HG02678 (cell line): Measurements from ENCODE around the gene GPR141.
A peak's percentile ranks its signal among the peaks of the same experiment; 100 is the strongest.

ENCODE experiments used
- ATAC-seq: cut with Tn5 transposase; IDR thresholded peaks from one replicate; pipeline ENCODE4 v1.9.1; 2021; ENCODE audit warnings: mild to moderate bottlenecking, moderate library complexity; ENCODE audit not compliant: unreplicated experiment

GPR141 gene

DNA sequence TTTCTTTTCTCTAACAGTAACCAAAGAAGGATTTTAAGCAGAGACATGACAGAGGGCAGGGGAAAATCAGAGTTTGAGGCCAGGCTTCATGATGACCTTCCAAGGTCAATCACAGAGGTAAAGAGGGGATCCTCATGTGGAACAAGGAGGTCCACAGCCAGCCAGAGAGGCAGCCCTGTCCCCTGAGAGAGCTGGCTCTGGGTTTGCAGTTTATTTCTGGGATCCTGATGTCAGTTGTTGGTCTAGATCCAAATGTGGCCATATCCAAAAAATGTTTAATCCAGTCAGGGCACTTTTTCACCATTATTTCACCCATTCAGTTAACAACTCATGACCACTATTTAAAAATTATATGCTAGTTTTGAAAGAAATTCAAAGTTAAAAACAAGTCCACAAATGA lies 45.6 kb downstream of the GPR141 start:
- no peak for ATAC-seq

DNA sequence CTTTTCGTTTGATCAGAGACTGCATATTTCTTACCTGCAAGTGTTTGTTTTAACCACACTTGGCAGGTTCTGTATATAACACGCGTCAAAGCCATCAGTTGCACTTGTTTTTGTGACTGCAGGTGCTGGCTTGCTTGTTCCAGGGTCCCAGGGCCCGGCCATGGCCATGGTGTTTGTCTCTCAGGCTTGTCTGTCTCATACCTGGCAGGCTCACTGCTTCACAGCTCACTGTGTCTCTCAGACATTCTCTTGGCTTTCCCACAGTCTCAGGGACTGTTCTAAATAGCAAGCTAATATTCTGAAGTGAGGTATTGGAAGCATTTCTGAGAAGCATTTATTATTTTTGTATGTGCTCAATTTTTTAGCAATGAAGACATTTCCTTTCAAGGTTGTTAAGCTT lies 46.9 kb downstream of the GPR141 start:
- ATAC-seq, result no peak

DNA sequence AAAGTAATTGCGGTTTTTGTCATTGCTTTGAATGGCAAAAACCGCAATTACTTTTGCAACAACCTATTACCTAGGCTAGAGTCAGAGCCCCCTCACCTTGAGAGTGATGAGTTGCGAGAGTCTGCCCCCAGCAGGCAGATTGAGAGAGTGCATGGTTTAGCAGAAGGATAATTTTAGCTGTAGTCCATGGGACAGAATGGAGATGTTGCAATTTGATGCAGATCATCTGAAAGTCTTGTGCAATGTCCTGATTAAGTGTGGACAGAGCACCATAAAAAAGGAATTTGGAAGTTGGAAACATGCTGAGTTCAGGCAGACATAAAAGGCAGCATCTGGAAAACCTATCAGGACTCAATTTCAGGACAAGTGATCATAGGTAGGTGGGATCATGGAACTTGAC lies 48.7 kb downstream of the GPR141 start:
- peak; percentile 82 for ATAC-seq

DNA sequence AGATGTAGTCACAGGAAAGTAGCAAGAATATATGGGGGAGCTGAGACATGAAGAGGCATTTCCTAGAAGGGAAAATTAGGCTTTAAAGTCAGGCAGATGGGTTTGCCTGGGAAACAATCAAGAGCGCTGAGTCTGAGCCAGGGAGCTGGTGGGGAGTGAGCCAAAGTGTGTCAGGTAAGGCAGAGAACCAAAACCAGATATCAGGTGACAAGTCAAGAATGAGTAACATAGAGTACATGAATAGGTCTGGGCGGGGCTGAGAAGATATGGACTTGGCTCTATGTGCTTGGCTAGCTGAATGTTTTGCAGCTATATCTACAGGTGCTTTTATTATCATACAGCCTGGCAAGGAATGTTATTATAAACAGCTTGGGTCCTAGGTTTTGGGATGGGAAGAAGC lies 49.3 kb downstream of the GPR141 start:
- no peak for ATAC-seq

DNA sequence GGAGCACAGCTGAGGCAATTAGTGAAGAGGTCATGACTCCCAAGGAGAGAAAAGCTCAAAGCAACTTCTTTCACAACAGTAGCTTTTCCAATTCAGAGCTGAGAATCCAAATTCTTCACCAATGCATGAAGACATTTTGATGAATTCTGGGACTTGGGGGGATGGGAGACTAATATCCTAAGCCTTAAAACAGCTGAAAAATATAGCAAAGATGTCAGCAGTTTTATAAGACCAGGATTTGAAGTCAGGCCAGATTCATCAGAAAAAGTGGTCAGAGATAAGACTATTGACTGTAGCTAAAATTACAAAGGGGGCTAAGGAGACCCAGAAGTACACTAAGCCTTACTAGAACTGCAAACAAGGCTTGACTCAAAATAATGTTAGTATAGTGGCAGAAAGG lies 51.6 kb downstream of the GPR141 start:
- ATAC-seq, result no peak

DNA sequence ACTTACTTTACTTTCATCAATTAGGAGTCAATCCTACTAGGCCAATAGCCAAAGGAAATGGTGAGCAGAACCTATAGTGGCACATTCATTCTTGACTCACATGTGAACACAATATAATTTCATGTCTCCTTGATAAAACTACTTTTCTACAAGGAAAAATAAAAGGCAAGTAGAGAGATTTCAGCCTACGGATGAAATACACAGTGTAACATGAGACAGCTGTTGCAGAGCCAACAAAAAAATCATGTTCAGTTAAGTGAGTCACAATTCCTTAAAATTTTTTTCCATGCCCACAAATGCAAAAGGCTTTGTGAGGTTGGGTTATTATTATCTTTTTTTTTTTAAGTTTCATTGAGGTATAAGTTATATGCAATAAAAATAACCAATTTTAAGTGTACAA lies 54.8 kb downstream of the GPR141 start:
- no peak for ATAC-seq

DNA sequence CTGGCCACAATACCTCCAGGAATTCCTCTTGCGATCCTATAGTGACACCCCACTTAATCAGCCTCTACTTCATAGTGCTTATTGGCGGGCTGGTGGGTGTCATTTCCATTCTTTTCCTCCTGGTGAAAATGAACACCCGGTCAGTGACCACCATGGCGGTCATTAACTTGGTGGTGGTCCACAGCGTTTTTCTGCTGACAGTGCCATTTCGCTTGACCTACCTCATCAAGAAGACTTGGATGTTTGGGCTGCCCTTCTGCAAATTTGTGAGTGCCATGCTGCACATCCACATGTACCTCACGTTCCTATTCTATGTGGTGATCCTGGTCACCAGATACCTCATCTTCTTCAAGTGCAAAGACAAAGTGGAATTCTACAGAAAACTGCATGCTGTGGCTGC lies 56.8 kb downstream of the GPR141 start:
- ATAC-seq, result no peak

DNA sequence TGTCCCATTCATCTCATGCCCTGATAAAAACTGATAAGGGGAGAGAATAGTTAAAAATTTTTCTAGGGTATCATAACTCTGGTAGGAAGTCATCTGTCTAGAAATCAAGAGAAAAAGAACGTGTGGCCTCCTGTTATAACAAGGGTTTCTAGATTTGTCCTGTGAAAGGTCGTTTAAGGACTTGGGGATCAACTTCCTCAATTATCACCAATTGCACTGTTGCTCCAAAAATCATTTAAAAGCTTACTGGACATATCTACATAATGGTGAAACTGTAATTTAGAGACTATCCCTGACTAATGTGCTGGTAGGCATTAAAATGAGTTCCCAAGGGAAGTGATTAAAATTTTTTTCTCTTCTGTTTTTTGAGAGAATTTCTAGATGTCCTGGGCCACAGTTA lies 58.2 kb downstream of the GPR141 start:
- no peak for ATAC-seq

DNA sequence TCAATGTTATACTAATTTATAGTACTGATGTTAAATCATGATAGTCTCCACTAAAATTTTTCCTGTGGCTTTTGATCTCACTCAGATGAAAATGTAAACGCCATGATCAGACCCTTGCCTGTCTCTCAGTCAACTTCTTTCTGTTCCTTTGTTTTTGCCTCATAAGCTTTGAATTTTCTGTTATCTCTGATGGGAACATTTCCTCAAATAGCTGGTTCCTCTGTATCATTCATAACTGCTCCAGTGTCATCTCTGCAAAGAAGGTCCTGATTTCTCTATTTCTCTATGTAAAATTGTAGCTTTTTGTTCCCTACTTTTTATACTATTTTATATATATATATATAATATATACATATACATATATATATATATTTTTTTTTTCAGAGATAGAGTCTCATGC lies 67.5 kb downstream of the GPR141 start:
- no peak for ATAC-seq

DNA sequence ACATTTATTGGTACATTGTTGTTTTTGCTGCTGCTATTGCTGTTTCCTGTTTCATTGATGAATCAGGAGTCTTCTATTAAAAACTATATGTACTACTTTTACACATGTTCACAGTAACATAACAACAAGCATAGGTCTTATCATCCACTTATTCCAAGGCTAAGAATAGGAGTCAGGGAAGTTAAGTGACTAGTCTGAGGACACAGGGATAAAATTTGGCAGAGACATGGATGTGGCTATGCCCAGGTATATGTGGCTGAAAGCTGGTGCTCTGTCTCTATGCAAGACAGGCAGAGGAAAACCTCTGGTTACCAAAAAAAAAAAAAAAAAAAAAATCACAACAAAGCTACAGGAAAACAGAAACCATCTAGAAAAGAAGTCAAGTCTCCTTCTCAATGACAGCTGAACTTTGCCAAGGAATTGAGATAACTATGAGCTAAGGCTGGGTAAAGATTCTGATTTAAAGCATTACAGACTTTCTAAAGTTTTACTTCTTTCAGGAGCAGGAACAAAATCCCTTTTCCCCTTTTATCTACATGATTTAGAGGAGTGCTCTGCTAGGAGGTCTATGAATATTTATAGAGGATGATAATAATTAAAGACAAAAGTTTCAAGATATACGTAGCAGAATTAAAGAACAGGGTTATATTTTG lies 70.0 kb downstream of the GPR141 start:
- no peak for ATAC-seq

DNA sequence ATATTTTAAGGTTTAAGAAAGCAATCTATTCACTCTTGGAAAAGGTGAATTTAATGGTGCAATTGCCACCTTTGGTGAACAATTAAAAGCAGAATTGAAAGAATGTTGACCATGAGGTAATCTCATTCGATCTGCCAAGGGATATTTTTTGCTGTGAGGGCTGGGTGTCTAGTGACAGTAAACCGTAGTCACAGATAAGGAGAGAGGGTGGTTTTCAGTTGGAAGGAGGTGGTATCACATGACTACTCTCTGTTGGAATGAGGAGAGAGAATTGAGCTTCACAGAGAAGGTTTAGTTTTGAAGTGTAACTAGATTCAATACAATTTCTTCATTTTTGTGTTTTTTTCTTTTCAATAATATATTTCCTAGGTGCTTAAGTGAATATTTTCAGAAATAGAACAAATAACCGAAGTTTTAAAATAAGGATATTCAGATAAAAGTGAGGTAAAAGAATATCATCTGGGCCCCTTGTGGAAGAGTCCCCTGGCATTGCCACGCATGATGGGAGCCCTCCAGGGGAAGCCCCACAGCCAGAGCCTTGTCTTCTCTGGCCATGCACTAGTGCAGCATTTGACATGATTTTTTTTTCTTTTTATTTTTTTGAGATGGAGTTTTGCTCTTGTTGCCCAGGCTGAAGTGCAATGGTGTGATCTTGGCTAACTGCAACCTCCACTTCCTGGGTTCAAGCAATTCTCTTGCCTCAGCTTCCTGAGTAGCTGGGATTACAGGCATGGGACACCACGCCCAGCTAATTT lies 73.4 kb downstream of the GPR141 start:
- ATAC-seq, result no peak

DNA sequence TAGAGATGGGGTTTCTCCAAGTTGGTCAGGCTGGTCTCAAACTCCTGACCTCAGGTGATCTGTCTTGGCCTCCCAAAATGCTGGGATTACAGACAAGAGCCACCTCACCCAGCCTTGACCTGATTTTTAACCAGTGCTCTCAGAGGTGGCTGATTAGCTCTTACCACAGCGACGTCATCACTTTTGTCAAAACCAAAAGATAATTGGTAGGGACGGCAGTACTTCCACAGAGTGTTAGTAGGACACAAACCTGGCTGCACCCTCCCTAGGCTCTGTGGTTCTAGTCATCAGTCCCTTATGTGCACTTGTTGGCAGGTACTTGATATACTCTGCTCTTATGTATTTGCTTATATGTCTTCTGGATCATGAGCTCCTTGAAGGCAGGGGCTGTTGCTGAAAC lies 74.0 kb downstream of the GPR141 start:
- ATAC-seq, result no peak

DNA sequence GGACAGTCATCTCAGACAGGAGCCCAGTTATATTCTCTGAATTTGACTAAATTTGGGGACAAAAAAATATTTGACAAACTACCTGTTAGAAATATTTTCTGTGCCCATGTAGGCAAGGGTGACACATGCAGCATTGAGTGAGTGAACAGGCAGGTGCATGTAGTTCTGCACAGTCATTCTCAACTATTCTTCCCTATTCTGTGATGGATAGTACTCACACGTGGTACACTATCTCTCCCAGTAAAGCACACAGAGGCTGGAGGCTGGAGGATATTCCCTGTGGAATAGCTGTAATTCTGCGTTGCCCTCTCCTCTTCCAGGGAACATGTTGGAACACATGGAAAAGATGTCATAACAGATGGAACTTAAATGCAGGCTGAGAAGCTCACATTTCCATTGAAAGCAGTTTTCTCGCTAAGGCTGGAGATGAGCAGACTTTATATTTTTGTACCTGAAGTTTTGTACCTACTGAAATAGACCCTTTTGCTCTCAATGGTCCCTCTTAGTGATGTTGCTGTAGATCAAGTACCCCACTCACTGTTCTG lies 75.0 kb downstream of the GPR141 start:
- no peak for ATAC-seq

DNA sequence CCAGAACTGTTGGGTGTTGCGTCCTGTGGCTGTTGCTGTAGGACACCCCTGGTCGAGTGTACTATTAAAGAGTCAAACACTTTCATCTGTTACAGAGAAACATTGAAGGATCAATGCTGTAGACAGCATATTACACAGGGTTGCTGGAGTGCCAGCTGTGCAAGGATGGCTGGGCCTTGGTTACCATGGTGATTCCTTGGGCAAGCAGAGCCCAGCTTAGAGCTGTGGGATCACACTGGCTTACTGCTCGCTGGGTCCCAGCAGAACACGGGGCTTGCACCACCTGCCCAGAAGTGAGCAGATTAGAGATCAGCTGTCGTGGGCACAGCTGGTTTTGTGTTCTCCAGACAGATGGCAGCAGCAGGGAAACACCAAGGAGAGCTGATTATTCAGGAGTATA lies 76.0 kb downstream of the GPR141 start:
- no peak for ATAC-seq

DNA sequence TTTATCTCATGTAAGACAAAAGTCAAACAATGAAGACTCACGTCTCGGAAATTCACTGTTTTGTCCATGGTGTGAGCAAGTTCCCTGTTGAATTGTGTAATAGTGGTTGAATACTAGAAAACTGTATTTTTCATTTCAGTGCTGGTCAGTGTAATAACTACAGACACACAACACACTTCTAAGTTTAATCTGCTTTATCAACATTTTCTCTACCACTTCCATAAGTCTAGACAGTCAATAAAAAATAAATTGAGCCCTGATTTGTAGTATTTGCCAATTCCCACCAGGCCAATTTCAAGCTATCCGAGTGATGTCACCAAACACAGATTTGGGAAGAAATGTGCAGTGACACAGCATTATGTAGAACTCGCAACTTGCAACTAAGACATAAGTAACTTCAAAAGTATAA lies 81.9 kb downstream of the GPR141 start:
- ATAC-seq, result no peak

DNA sequence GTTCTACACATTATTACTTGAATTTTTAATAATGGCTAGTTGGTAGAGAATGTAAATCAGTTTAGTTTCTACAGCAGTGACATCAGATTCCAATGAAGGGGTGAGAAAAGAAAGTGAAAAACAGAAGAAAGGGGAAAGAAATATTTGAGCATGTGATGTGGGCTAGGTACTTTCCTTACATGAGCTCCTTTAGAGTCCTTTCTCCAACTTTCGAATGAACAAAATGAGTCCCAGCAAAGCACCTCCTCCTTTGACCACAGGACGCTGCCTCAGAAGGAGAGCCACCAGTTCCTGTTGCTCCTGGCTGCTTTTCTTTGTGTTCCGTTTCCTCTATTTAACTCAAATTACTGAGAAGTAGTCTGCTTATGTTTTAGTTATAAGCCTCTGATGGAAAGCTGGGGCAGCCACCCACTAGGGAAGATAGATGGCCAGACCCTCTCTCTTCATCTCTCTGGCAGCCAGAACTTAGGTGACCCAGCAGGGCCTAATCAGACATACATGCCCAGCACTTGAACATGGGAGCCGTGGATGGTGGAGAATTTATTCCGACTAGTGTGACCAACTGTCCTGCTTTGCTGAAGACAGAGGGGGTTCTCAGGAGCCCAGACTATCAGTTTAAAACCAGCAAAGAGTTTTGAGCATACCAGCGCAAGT lies 82.4 kb downstream of the GPR141 start:
- ATAC-seq, result peak; percentile 89

DNA sequence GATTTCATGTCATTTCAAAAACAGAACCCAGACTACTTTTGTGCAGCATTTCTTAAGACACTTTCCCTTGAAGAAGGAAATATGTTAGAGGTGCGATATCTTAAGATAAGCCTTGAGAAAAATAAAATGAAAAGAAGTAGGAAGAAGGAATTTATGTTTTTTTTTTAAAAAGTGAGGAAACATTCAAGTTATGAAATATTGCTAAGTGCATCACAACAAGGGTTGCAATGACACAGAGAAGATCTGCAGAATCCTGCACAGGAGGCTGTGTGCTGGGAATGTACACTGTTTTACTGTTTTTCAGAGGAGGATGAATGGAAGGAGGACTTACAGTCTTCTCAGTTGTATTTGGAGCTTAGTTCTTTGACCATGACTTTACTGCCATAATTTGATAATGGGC lies 85.0 kb downstream of the GPR141 start:
- no peak for ATAC-seq

DNA sequence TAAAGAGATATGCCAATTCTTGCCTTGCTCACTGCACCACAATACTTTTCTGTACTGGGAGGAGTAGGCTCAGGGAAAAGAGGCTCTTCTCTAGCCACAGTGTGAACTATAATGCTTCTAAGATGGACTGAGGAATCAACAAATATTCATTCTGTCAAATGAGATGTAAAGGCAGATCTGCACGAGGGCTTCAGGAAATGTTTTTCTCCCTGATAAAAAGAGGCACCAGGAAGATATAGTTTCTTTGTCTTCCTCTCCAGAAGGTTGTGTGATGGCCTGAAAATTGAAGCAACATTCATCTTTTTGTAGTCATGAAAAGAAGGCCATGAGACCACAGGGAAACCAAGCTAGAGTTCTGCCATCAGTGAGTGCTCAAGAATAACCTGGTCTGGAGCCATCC lies 85.7 kb downstream of the GPR141 start:
- ATAC-seq, result no peak

DNA sequence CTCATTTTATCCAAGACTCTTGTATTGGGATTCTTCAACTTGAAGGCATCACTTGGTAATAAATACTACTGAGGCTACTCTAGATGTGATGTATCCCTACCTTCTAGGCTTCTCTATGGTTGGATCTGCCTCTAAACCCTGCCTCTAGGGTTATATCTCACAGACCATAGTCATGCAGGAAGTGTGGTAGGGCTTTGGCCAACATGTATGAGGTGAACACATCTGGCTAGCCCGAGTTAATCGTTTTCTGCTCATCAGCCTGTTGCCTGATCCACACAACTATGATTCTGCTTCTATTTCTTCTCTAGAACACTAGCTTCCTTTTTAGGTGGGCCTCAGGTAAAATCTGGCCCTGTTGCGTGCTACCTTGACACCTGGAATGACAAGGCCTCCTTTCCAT lies 86.2 kb downstream of the GPR141 start:
- ATAC-seq, result no peak

DNA sequence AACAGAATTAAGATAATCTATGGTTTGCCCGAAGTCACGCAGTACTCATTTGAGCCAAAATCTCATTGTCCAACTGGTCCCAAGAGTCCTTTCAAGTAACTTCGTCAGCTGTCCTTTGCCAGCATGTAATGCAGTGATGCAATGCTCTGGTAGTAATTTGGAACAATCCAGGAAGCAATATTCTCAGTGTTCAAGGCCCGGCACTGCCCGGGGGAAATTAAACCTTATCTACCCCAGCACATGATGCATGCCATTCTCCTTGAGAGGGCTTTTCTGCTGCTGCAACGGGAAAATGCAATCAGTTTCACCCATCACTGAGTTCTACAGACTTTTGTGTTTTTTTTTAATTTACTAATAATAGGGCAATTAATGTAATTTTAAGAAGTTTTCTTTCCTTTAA lies 87.3 kb downstream of the GPR141 start:
- no peak for ATAC-seq

DNA sequence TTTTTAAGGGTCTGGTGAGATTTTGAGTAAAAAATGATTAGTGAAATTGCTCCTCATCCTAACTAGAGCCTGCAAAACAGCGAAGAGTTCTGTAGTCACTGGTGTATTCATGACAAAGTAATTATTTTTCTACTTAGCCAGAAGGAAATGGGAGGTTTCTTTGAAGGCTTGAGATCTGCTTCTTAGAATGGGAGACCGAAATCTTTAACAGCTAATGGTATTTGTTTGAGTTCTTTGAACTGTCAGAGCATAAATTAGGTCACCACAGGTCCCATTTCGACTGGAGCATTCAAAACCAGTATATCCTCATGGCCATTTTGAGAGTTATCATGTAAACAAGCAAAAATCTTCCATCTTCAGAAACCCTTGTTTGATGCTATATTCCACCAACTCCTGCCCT lies 87.8 kb downstream of the GPR141 start:
- no peak for ATAC-seq

DNA sequence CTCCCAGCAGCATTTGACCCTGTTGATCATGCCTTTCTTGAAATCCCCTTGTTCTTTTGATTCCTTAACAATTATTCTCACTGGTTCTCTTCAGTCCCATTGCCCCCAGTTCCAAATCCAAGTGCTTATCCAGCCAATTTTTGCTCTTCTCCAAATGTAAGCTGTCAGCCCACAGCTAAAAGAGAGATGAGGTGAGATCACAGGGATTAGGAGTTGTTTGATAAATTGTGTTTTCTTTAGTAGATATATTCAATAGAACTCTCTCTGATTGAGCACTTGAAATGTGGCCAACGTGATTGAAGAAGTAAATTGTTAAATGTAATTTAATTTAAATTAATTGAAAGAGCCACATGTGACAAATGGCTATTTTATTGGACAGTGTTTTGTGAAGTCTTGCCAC lies 88.2 kb downstream of the GPR141 start:
- ATAC-seq, result no peak
